Breast epithelium (tissue), 4 donors: ENCODE data around the gene SRP68. TPM values are rescaled to one million over a fixed set of nuclear protein-coding genes. Genes with fewer than 3 reads are reported as not detected.

Experiments
- DNase-seq, 2 donors: peaks; one replicate each; pipeline ENCODE4 v3.0.0-alpha.2; 2019; ENCODE audit warnings: low spot score in 2 of 2
- H3K27ac ChIP-seq, 2 donors: fragments of 200-600 bp; sonication (generic) in 1 of 2; one replicate each; pipeline ENCODE4 v1.5.1; 2016 to 2019; ENCODE audit warnings: mild to moderate bottlenecking in 1 of 2
- H3K27me3 ChIP-seq, 2 donors: fragments of 200-600 bp; sonication (generic) in 1 of 2; one replicate each; pipeline versions ENCODE4 v1.5.1 to v1.6.0; 2017 to 2019; ENCODE audit warnings: control low read depth in 1 of 2, mild to moderate bottlenecking in 1 of 2
- H3K36me3 ChIP-seq: fragments of 200-600 bp; one replicate; pipeline ENCODE4 v1.5.1; 2019
- H3K4me1 ChIP-seq, 2 donors: fragments of 200-600 bp; sonication (generic); one replicate each; pipeline ENCODE4 v1.5.1; 2016 to 2019; ENCODE audit warnings: control low read depth in 1 of 2
- H3K4me3 ChIP-seq, 3 donors: fragments of 200-600 bp; sonication (generic); 1 replicate in 2 of 3; 2 replicates in 1 of 3; pipeline ENCODE4 v1.5.1; 2016 to 2019; ENCODE audit warnings: mild to moderate bottlenecking in 3 of 3, moderate library complexity in 2 of 3
- H3K9me3 ChIP-seq, 2 donors: fragments of 200-600 bp; sonication (generic) in 1 of 2; one replicate each; pipeline ENCODE4 v1.5.1; 2016 to 2019; ENCODE audit warnings: control low read depth in 1 of 2
- CTCF ChIP-seq, 3 donors: fragments of 450-650 bp; IDR thresholded peaks; one replicate each; pipeline ENCODE4 v1.5.1; 2016 to 2017; ENCODE audit warnings: antibody characterized with exemption in 3 of 3, mild to moderate bottlenecking in 3 of 3, moderate library complexity in 3 of 3
- POLR2A ChIP-seq: fragments of 450-650 bp; IDR thresholded peaks from one replicate; pipeline ENCODE4 v1.6.1; 2016; ENCODE audit warnings: antibody characterized with exemption, mild to moderate bottlenecking, moderate library complexity
- POLR2AphosphoS5 ChIP-seq, 3 donors: sonication (generic); formaldehyde crosslinking; IDR thresholded peaks; one replicate each; pipeline ENCODE4 v1.6.1; 2017; ENCODE audit warnings: antibody characterized with exemption in 3 of 3
- intact Hi-C: fragments of 100-400 bp; cut with DNase I; formaldehyde crosslinking; loops from one replicate; pipeline ENCODE4 v1.15.1; 2023; ENCODE audit warnings: low total_unique reads
- total RNA-seq, 3 donors: library from RNA; depleted of rRNA; stranded (reverse); fragments of >200 nt; gene quantifications; one replicate each; pipeline ENCODE4 v1.1.0, GENCODE V29; 2016

Gene SRP68
- total RNA-seq, 3 donors from 2014 or later: 41.3 to 49.6 (median 48.3) TPM

DNA sequence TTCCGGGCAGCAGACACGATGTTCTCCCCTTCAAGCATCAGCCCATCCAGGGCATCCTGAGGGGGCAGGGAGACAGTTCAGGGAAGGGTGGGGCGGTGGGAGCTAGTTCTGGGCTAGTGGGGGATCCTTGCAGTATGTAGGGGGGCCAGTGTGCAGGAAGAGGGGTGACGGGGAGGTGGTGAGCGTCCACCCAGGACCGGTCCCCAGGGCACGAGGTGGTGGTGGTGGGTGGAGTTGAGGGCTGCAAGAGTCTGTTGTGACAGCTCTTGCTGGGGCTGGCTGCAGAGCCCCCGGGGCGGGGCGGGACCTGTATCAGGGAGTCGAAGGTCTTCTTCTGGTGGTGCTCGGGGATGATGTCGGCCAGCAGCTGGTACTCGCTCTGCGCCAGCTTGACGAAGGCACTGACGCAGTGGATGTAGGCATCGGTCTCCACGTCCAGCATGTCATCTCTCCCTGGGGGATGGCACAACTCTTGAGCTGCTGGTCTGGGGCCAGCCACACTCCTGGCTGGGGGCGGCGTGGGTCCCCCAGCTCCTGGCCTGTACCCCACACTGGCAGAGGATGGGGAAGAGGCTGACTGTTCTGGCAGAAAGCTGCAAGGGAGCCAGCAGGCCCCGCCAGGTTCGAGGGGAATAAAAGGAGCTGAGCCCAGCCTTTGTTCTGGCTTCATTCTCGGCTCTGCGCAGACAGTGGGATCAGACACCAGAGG, 16.7 kb upstream of the SRP68 start:
- Histone ChIP-seq H3K9me3 (no peaks in the 10 kb centered on the region), H3K36me3 (peaks cover 6% of the 10 kb centered on the region), H3K4me3 (no peak overlapping the region), H3K27ac (no peak overlapping the region), H3K4me1 (no peaks in the 10 kb centered on the region), H3K27me3 (no peaks in the 10 kb centered on the region)
- TF ChIP-seq CTCF (IDR thresholded peaks at IDR 0.05): no peak
- TF ChIP-seq POLR2AphosphoS5 (IDR thresholded peaks at IDR 0.05): no peak
- TF ChIP-seq POLR2A: no peak
- intact Hi-C loops: no loop called here
- no peak for DNase-seq

- intact Hi-C loops: no loop called here
- H3K4me1 ChIP-seq: no peaks in the 10 kb centered on the region
- peaks cover 6% of the 10 kb centered on the region for H3K36me3 ChIP-seq
- no peaks in the 10 kb centered on the region for H3K27me3 ChIP-seq
- no peak overlapping the region for H3K4me3 ChIP-seq
- no peaks in the 10 kb centered on the region for H3K9me3 ChIP-seq
- TF ChIP-seq POLR2A (no peak), POLR2AphosphoS5 (IDR thresholded peaks at IDR 0.05) (no peak), CTCF (IDR thresholded peaks at IDR 0.05) (no peak)
- H3K27ac ChIP-seq: no peak overlapping the region
- DNase-seq: no peak
Observed at GRCh38 chr17:76088041-76088867, 15.9 kb upstream of the SRP68 start.

DNA sequence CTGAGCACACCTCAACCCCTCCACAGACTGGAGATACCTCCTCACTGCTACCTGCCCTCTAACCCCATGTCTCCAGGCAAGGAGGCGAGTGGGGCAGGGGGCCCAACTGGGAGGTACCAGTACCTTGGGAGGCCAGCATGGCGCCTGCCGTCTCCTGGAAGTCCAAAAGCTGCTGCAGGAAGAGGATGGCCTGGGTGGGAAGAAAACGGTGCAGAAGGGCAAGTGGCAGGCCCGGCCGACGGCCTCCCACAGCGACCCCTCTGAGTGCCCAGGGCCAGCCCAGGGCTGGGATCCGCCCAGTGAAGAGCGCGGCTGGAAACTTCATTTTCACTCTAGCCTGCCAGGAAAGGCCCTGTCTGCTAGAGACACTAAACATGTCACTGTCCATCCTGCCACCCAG, 15.2 kb upstream of the SRP68 start:
- peaks cover 6% of the 10 kb centered on the region for H3K36me3 ChIP-seq

GRCh38 chr17:76086384-76086783, 14.1 kb upstream of the SRP68 start:
- H3K9me3 ChIP-seq: no peaks in the 10 kb centered on the region
- H3K27me3 ChIP-seq: no peaks in the 10 kb centered on the region
- intact Hi-C loops: no loop called here
- H3K27ac ChIP-seq: no peak overlapping the region
- H3K4me1 ChIP-seq: no peaks in the 10 kb centered on the region
- DNase-seq: no peak
- peaks cover 6% of the 10 kb centered on the region for H3K36me3 ChIP-seq
- TF ChIP-seq CTCF (IDR thresholded peaks at IDR 0.05): no peak
- TF ChIP-seq POLR2AphosphoS5 (IDR thresholded peaks at IDR 0.05): no peak
- TF ChIP-seq POLR2A: no peak
- no peak overlapping the region for H3K4me3 ChIP-seq

More for the DNA sequence above, 15.2 kb upstream of the SRP68 start:
- Histone ChIP-seq H3K4me1 (no peaks in the 10 kb centered on the region), H3K27ac (no peak overlapping the region), H3K9me3 (no peaks in the 10 kb centered on the region), H3K27me3 (no peaks in the 10 kb centered on the region), H3K4me3 (no peak overlapping the region)
- no peak for TF ChIP-seq POLR2AphosphoS5 (IDR thresholded peaks at IDR 0.05)
- TF ChIP-seq POLR2A: no peak
- no peak for TF ChIP-seq CTCF (IDR thresholded peaks at IDR 0.05)
- intact Hi-C loops: no loop called here
- DNase-seq: no peak
